HepG2 (cell line): ENCODE measurements around the gene ZNF425. TPM values are rescaled to one million over a fixed set of nuclear protein-coding genes. Genes with fewer than 3 reads are reported as not detected.

Experiments
- ATAC-seq: fragments of 200-7000 bp; cut with Tn5 transposase; 3 replicates; pipeline ENCODE4 v1.9.1; 2020; ENCODE audit warnings: mild to moderate bottlenecking, moderate library complexity
- BruUV-seq: library from RNA; stranded (reverse); fragments of 400-500 nt; replicated peaks from 2 replicates; lab custom pipeline; 2021; lab: Mats Ljungman, UMichigan
- CTCF ChIA-PET: fragments of 300-600 bp; formaldehyde crosslinking; extraction: SDS; loops from one replicate; lab custom pipeline; 2021; ENCODE audit warnings: low total read pairs, inconsistent platforms, low intra/inter-chr PET ratio; lab: Yijun Ruan, JAX
- POLR2A ChIA-PET: fragments of 350-600 bp; sonication (Branson Sonifier 250); formaldehyde crosslinking; loops from one replicate; lab custom pipeline; 2020; ENCODE audit warnings: antibody characterized with exemption, inconsistent platforms; lab: Yijun Ruan, JAX
- DNase-seq: peaks from one replicate; pipeline ENCODE4 v3.0.0-alpha.2; 2015; ENCODE audit warnings: low spot score
- FAIRE-seq: peaks from 3 replicates; lab custom pipeline; 2011; peaks lifted over from hg19 to GRCh38; lab: Jason Lieb, UNC
- H2AFZ ChIP-seq: one replicate; pipeline ENCODE4 v1.6.1; 2011; ENCODE audit warnings: low read length, inconsistent platforms
- H3K27ac ChIP-seq: fragments of 300-600 bp; 3 replicates; pipeline ENCODE4 v1.8.0; 2011; ENCODE audit warnings: mixed run types, mild to moderate bottlenecking, mixed read lengths, low read length, inconsistent platforms; ENCODE audit not compliant: insufficient read depth; ENCODE audit errors: extremely low read length
- H3K27me3 ChIP-seq, 2 experiments: fragments of 200-600 bp in 1 of 2; 2 replicates in 1 of 2; 3 replicates in 1 of 2; pipeline versions ENCODE4 v1.6.0 to v1.8.0; 2011; ENCODE audit warnings: low read length in 2 of 2, mild to moderate bottlenecking in 2 of 2, moderate library complexity in 2 of 2, inconsistent platforms in 1 of 2; ENCODE audit not compliant: insufficient read depth in 2 of 2, control insufficient read depth in 1 of 2
- H3K36me3 ChIP-seq, 2 experiments: fragments of 200-600 bp in 1 of 2; replicated peaks in 1 of 2; 2 replicates in 1 of 2; 3 replicates in 1 of 2; pipeline versions ENCODE4 v1.5.1 to v1.8.0; 2011; ENCODE audit warnings: low read length in 2 of 2, inconsistent platforms in 1 of 2; ENCODE audit not compliant: insufficient read depth in 2 of 2, control insufficient read depth in 1 of 2
- H3K4me1 ChIP-seq: 2 replicates; pipeline ENCODE4 v1.5.1; 2012; ENCODE audit warnings: low read length, inconsistent platforms; ENCODE audit not compliant: insufficient read depth
- H3K4me2 ChIP-seq: 2 replicates; pipeline ENCODE4 v1.6.0; 2011; ENCODE audit warnings: low read depth, low read length, inconsistent platforms
- H3K4me3 ChIP-seq, 3 experiments: fragments of 200-600 bp in 1 of 3; sonication (generic), shearing (Covaris generic) in 1 of 3; replicated peaks in 1 of 3; 2 replicates each; pipeline ENCODE4 v1.5.1; 2011 to 2016; ENCODE audit warnings: low read length in 3 of 3, inconsistent platforms in 2 of 3, low read depth in 2 of 3, mild to moderate bottlenecking in 2 of 3, control low read depth in 1 of 3, mixed read lengths in 1 of 3; ENCODE audit not compliant: insufficient read depth in 1 of 3
- H3K79me2 ChIP-seq: one replicate; pipeline ENCODE4 v1.6.1; 2011; ENCODE audit warnings: low read length, inconsistent platforms; ENCODE audit not compliant: insufficient read depth
- H3K9ac ChIP-seq: 2 replicates; pipeline ENCODE4 v1.6.0; 2011; ENCODE audit warnings: mild to moderate bottlenecking, low read depth, low read length, inconsistent platforms; ENCODE audit not compliant: insufficient read depth
- H3K9me3 ChIP-seq: 2 replicates; pipeline ENCODE4 v1.5.1; 2012; ENCODE audit warnings: mild to moderate bottlenecking, low read length
- H4K20me1 ChIP-seq: 2 replicates; pipeline ENCODE4 v1.6.0; 2011; ENCODE audit warnings: inconsistent platforms, mild to moderate bottlenecking, low read length, moderate library complexity; ENCODE audit not compliant: insufficient read depth
- DNMT3B ChIP-seq: conservative IDR thresholded peaks from 2 replicates; pipeline ENCODE4 v1.6.1; 2016; ENCODE audit warnings: missing biosample characterization, control low read depth
- IKZF1 ChIP-seq: fragments of 450-650 bp; IDR thresholded peaks from 2 replicates; pipeline ENCODE4 v1.7.1; 2016
- MTA3 ChIP-seq: sonication (generic); formaldehyde crosslinking; IDR thresholded peaks from 2 replicates; pipeline ENCODE4 v1.4.0; 2020; ENCODE audit warnings: missing genetic modification reagents
- RFX1 ChIP-seq: fragments of 450-650 bp; IDR thresholded peaks from 2 replicates; pipeline ENCODE4 v1.6.1; 2017
- RORA ChIP-seq: sonication (generic); formaldehyde crosslinking; IDR thresholded peaks from 2 replicates; pipeline ENCODE4 v1.5.0; 2020; ENCODE audit warnings: mild to moderate bottlenecking, missing genetic modification reagents, moderate library complexity
- SPEN ChIP-seq: sonication (generic); formaldehyde crosslinking; IDR thresholded peaks from 2 replicates; pipeline ENCODE4 v1.5.1; 2020; ENCODE audit warnings: low read depth, mild to moderate bottlenecking, missing genetic modification reagents
- ZNF256 ChIP-seq: sonication (generic); formaldehyde crosslinking; conservative IDR thresholded peaks from 2 replicates; pipeline ENCODE4 v1.4.0; 2020; ENCODE audit warnings: missing genetic modification reagents
- ZNF703 ChIP-seq: sonication (generic); formaldehyde crosslinking; IDR thresholded peaks from 2 replicates; pipeline ENCODE4 v1.5.1; 2020; ENCODE audit warnings: missing genetic modification reagents, mild to moderate bottlenecking, moderate library complexity, borderline replicate concordance
- ZNF816 ChIP-seq: sonication (generic); formaldehyde crosslinking; IDR thresholded peaks from 2 replicates; pipeline ENCODE4 v1.8.0; 2022; ENCODE audit warnings: missing genetic modification reagents, mild to moderate bottlenecking, borderline replicate concordance
- WGBS: methylation state at CpG from one replicate; pipeline ENCODE4 v1.1.6; 2017; ENCODE audit warnings: low lambda C conversion rate; 5-methylcytosine and 5-hydroxymethylcytosine counted together
- in situ Hi-C: cut with HindIII; loops from 2 replicates; pipeline ENCODE4 v1.10.0; 2017; ENCODE audit warnings: low pct_unique_long_range_greater_than_20kb; ENCODE audit not compliant: extremely low pct_ligation_motif_present
- intact Hi-C: fragments of 100-400 bp; cut with micrococcal nuclease; formaldehyde crosslinking; loops from one replicate; pipeline ENCODE4 v1.10.0; 2022; ENCODE audit not compliant: unreplicated experiment
- polyA plus RNA-seq, 8 experiments: library from polyadenylated mRNA; depleted of rRNA in 3 of 8; stranded (reverse) in 7 of 8; unstranded in 1 of 8; fragments of >200 nt; fragmentation: Illumina TruSeq in 4 of 8; extraction: Trizol in 4 of 8; gene quantifications; 2 replicates each; pipeline versions ENCODE4 v1.2.1 to v1.2.3, GENCODE V29; 2011 to 2016; ENCODE audit warnings: low read depth in 4 of 8, missing spikeins in 1 of 8, mixed read lengths in 1 of 8; ENCODE audit not compliant: insufficient read depth in 1 of 8
- total RNA-seq, 5 experiments: library from RNA; depleted of rRNA; stranded (reverse); fragments of >200 nt; fragmentation: Illumina TruSeq; extraction: Trizol; gene quantifications; 2 replicates each; pipeline ENCODE4 v1.2.3, GENCODE V29; 2016; ENCODE audit warnings: low read depth in 1 of 5
- TF ChIP-seq, protein P1 (sequence below): sonication (generic); formaldehyde crosslinking; IDR thresholded peaks from 2 replicates; pipeline ENCODE4 v1.4.0; 2020; ENCODE audit warnings: missing genetic modification reagents, mild to moderate bottlenecking, borderline replicate concordance
- TF ChIP-seq, protein P2 (sequence below): sonication (generic); formaldehyde crosslinking; IDR thresholded peaks from 2 replicates; pipeline ENCODE4 v1.4.0; 2020; ENCODE audit warnings: missing genetic modification reagents; ENCODE audit errors: not compliant biosample characterization
- TF ChIP-seq, protein P3 (sequence below): sonication (generic); formaldehyde crosslinking; IDR thresholded peaks from 2 replicates; pipeline ENCODE4 v1.4.0; 2020; ENCODE audit warnings: mild to moderate bottlenecking, low read depth, missing genetic modification reagents
- TF ChIP-seq, protein P4 (sequence below): IDR thresholded peaks from 2 replicates; pipeline ENCODE4 v1.6.1; 2016; ENCODE audit warnings: low read depth, borderline replicate concordance
- TF ChIP-seq, protein P5 (sequence below): sonication (generic); formaldehyde crosslinking; IDR thresholded peaks from 2 replicates; pipeline ENCODE4 v1.4.0; 2020; ENCODE audit warnings: missing genetic modification reagents

The ZNF425 gene
- total and polyA plus RNA-seq, 2 of the 13 experiments (the other 11 are each of a cell fraction or from before 2014, with no cell fraction given): 0.51 to 1.1 TPM

DNA sequence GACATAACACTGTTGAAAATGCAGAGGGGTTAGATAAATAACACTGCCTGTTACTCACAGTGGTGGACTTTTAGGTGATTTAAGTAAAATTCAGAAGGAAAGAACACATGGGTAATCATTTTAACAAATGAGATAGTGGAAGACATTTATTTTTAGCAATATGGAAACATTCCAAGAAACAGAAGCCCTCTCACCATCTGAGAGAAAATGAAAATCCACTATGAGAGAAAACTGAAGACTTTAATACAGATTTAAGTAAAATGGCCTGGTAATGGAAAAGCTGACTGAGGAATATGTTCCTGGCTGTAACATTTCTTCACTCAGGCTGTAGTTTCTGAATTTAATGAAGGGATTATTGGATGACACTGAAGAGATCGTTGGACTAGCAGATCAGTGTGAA is 23.5 kb downstream of the ZNF425 start:
- ChIA-PET POLR2A (no interaction called here), CTCF (no interaction called here)
- ATAC-seq: no peak
- H3K9ac ChIP-seq: no peak overlapping the region
- BruUV-seq: no TSS peak
- no peak overlapping the region for H3K27ac ChIP-seq
- no peaks in the 10 kb centered on the region for H3K9me3 ChIP-seq
- H3K4me3 ChIP-seq: no peak overlapping the region
- H3K27me3 ChIP-seq: no peaks in the 10 kb centered on the region
- intact Hi-C loops (no loop called here), in situ Hi-C loops (no loop called here)
- H2AFZ ChIP-seq: no peak overlapping the region
- no peaks in the 10 kb centered on the region for H3K36me3 ChIP-seq
- WGBS: 25% methylated on average over 1 of the region's 1 CpG
- TF ChIP-seq MTA3 (CRISPR knock-in tag) (no peak), SPEN (CRISPR knock-in tag) (no peak), ZNF256 (no peak), ZNF816 (CRISPR knock-in tag) (no peak), ZNF703 (CRISPR knock-in tag) (no peak), RORA (CRISPR knock-in tag) (no peak), DNMT3B (CRISPR knock-in tag) (no peak), IKZF1 (no peak), RFX1 (no peak)
- TF ChIP-seq, protein P1, sequence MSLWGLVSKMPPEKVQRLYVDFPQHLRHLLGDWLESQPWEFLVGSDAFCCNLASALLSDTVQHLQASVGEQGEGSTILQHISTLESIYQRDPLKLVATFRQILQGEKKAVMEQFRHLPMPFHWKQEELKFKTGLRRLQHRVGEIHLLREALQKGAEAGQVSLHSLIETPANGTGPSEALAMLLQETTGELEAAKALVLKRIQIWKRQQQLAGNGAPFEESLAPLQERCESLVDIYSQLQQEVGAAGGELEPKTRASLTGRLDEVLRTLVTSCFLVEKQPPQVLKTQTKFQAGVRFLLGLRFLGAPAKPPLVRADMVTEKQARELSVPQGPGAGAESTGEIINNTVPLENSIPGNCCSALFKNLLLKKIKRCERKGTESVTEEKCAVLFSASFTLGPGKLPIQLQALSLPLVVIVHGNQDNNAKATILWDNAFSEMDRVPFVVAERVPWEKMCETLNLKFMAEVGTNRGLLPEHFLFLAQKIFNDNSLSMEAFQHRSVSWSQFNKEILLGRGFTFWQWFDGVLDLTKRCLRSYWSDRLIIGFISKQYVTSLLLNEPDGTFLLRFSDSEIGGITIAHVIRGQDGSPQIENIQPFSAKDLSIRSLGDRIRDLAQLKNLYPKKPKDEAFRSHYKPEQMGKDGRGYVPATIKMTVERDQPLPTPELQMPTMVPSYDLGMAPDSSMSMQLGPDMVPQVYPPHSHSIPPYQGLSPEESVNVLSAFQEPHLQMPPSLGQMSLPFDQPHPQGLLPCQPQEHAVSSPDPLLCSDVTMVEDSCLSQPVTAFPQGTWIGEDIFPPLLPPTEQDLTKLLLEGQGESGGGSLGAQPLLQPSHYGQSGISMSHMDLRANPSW (CRISPR knock-in tag): no peak
- TF ChIP-seq, protein P2, sequence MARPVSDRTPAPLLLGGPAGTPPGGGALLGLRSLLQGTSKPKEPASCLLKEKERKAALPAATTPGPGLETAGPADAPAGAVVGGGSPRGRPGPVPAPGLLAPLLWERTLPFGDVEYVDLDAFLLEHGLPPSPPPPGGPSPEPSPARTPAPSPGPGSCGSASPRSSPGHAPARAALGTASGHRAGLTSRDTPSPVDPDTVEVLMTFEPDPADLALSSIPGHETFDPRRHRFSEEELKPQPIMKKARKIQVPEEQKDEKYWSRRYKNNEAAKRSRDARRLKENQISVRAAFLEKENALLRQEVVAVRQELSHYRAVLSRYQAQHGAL: no peak
- TF ChIP-seq, protein P3, sequence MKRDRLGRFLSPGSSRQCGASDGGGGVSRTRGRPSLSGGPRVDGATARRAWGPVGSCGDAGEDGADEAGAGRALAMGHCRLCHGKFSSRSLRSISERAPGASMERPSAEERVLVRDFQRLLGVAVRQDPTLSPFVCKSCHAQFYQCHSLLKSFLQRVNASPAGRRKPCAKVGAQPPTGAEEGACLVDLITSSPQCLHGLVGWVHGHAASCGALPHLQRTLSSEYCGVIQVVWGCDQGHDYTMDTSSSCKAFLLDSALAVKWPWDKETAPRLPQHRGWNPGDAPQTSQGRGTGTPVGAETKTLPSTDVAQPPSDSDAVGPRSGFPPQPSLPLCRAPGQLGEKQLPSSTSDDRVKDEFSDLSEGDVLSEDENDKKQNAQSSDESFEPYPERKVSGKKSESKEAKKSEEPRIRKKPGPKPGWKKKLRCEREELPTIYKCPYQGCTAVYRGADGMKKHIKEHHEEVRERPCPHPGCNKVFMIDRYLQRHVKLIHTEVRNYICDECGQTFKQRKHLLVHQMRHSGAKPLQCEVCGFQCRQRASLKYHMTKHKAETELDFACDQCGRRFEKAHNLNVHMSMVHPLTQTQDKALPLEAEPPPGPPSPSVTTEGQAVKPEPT (CRISPR knock-in tag): no peak
- TF ChIP-seq, protein P4, sequence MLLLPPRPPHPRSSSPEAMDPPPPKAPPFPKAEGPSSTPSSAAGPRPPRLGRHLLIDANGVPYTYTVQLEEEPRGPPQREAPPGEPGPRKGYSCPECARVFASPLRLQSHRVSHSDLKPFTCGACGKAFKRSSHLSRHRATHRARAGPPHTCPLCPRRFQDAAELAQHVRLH: no peak
- TF ChIP-seq, protein P5, sequence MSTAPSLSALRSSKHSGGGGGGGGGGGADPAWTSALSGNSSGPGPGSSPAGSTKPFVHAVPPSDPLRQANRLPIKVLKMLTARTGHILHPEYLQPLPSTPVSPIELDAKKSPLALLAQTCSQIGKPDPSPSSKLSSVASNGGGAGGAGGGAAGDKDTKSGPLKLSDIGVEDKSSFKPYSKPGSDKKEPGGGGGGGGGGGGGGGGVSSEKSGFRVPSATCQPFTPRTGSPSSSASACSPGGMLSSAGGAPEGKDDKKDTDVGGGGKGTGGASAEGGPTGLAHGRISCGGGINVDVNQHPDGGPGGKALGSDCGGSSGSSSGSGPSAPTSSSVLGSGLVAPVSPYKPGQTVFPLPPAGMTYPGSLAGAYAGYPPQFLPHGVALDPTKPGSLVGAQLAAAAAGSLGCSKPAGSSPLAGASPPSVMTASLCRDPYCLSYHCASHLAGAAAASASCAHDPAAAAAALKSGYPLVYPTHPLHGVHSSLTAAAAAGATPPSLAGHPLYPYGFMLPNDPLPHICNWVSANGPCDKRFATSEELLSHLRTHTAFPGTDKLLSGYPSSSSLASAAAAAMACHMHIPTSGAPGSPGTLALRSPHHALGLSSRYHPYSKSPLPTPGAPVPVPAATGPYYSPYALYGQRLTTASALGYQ (CRISPR knock-in tag): no peak
- H3K4me1 ChIP-seq: 0 out of 2 replicates have a peak, but pooled peaks cover 8% of the 10 kb centered on the region
- FAIRE-seq: no peak
- no peaks in the 10 kb centered on the region for H4K20me1 ChIP-seq
- DNase-seq: no peak
- H3K4me2 ChIP-seq: no peak overlapping the region
- H3K79me2 ChIP-seq: no peaks in the 10 kb centered on the region
